GM12892 (cell line): ENCODE results near the gene PIGX.
"Not testable (repeated sequence)": the region's sequence is repeated elsewhere in the genome, so short reads cannot be mapped to it uniquely, and the experiment has no call there.

Experiments used
- DNase-seq: peaks from one replicate; pipeline ENCODE4 v3.0.0; 2011; ENCODE audit not compliant: insufficient read length
- FAIRE-seq: peaks from 2 replicates; lab custom pipeline; 2011; peaks lifted over from hg19 to GRCh38; lab: Jason Lieb, UNC
- POLR2A ChIP-seq: IDR thresholded peaks from 2 replicates; pipeline ENCODE4 v1.6.1; 2011; ENCODE audit warnings: low read depth, low read length, control low read depth
- POLR2AphosphoS5 ChIP-seq: IDR thresholded peaks from 2 replicates; pipeline ENCODE4 v1.6.1; 2011; ENCODE audit warnings: low read depth, low read length, control low read depth
- TAF1 ChIP-seq: IDR thresholded peaks from 2 replicates; pipeline ENCODE4 v1.6.1; 2011; ENCODE audit warnings: low read depth, mild to moderate bottlenecking, control low read depth, low read length, borderline replicate concordance

PIGX gene

GRCh38 chr3:196740481-196741248 lies 28.5 kb downstream of the PIGX start:
- peak; percentile 71 for FAIRE-seq
- DNase-seq = no peak
- TF ChIP-seq POLR2AphosphoS5 (no peak), POLR2A (no peak), TAF1 (no peak)

GRCh38 chr3:196741249-196741889 lies 29.2 kb downstream of the PIGX start:
- no peak for DNase-seq
- no peak for FAIRE-seq
- TF ChIP-seq POLR2A = no peak
- TF ChIP-seq TAF1 = no peak
- no peak for TF ChIP-seq POLR2AphosphoS5

- not testable (repeated sequence) for DNase-seq, FAIRE-seq
Measured at GRCh38 chr3:196743569-196743968, 31.4 kb downstream of the PIGX start.

GRCh38 chr3:196749125-196749524 lies 36.9 kb downstream of the PIGX start:
- TF ChIP-seq POLR2A = no peak
- TF ChIP-seq POLR2AphosphoS5 = no peak
- TF ChIP-seq TAF1 = no peak
- FAIRE-seq = peak; percentile 50

GRCh38 chr3:196753201-196753600 lies 41.0 kb downstream of the PIGX start:
- DNase-seq = no peak
- FAIRE-seq = no peak
- TF ChIP-seq TAF1 (no peak), POLR2A (no peak), POLR2AphosphoS5 (no peak)

More at GRCh38 chr3:196749125-196749524, 36.9 kb downstream of the PIGX start:
- DNase-seq = no peak

GRCh38 chr3:196754091-196754981 lies 42.2 kb downstream of the PIGX start:
- no peak for TF ChIP-seq TAF1
- TF ChIP-seq POLR2AphosphoS5 = no peak
- TF ChIP-seq POLR2A = no peak
- FAIRE-seq (no peak), DNase-seq (no peak)

GRCh38 chr3:196756732-196757131 lies 44.6 kb downstream of the PIGX start:
- DNase-seq (no peak), FAIRE-seq (no peak)
- TF ChIP-seq TAF1 = no peak
- no peak for TF ChIP-seq POLR2A
- TF ChIP-seq POLR2AphosphoS5 = no peak

- FAIRE-seq (no peak), DNase-seq (no peak)
- TF ChIP-seq TAF1 (no peak), POLR2AphosphoS5 (no peak), POLR2A (no peak)
Measured at GRCh38 chr3:196757876-196758739, 45.9 kb downstream of the PIGX start.

GRCh38 chr3:196763179-196763578 lies 51.0 kb downstream of the PIGX start:
- no peak for FAIRE-seq
- no peak for TF ChIP-seq POLR2A
- TF ChIP-seq TAF1 = no peak
- no peak for TF ChIP-seq POLR2AphosphoS5
- no peak for DNase-seq

- no peak for FAIRE-seq
Measured at GRCh38 chr3:196765454-196765853, 53.3 kb downstream of the PIGX start.

GRCh38 chr3:196771067-196771466 lies 58.9 kb downstream of the PIGX start:
- DNase-seq (no peak), FAIRE-seq (no peak)
- TF ChIP-seq POLR2A (no peak), TAF1 (no peak), POLR2AphosphoS5 (no peak)

More at GRCh38 chr3:196765454-196765853, 53.3 kb downstream of the PIGX start:
- TF ChIP-seq TAF1 = no peak
- no peak for TF ChIP-seq POLR2AphosphoS5
- no peak for TF ChIP-seq POLR2A
- no peak for DNase-seq
